ENCODE results near the gene HCRTR1. TPM values are rescaled to one million over a fixed set of nuclear protein-coding genes. Genes with fewer than 3 reads are reported as not detected.

HCRTR1 gene
- polyA plus RNA-seq, 1 of the 3 experiments (the other 2 are of a cell fraction): 0.03 TPM

DNA sequence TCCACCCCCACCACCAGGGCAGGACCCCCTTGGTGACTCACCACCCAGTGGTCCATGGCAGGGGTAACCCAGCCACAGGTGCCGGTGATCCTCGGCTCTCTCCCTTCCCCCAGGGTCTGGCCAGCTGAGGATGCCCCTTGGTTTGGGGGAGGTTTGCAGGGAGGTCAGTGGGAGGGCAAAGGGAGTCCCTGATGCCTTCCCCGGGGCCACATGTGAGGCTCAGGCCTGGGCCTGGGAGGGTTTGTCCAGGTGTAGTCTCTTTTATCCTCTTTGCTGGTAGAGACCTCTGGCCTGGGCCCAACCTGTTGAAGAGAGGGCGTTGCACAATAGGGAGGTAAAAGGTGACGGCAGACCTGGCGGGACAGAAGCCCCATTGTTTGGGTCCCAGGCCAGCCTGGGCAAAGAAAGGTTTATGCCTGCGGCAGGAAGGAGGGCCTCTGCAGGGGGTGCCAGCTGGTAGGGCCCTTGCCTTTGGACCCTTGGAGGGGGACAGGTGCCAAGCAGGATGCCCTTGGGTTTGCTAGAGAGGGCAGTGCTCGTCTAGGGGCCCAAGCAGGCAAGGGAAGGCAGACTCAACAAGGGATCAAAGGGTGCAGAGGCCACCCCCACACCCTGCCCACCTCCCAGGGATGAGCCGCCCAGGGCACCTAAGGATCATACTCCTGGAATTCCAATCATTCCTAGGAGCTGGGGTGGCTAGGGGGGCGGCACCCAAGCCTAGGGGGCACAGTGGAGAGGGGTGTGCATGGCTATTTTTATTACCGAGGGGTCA, 41.9 kb upstream of the HCRTR1 start:
- Histone ChIP-seq H3K27ac (ENCODE audit: low read depth in 2 of 2, low read length in 1 of 2) (no peak overlapping the region), H3K4me1 (ENCODE audit: control insufficient read depth in 1 of 2, insufficient read depth in 2 of 2, low read depth in 1 of 2, low read length in 1 of 2) (peaks cover 14 to 17% of the 10 kb centered on the region in 2 experiments; a peak in 3 of 4 replicates), H3K79me2 (ENCODE audit: insufficient read depth) (no peaks in the 10 kb centered on the region), H4K20me1 (ENCODE audit: insufficient read depth) (no peaks in the 10 kb centered on the region), H3F3A (replicated peaks; ENCODE audit: insufficient read depth) (peaks cover 8% of the 10 kb centered on the region), H3K4me3 (ENCODE audit: low read depth in 2 of 2, low read length in 1 of 2) (no peak overlapping the region), H3K9me2 (no peaks in the 10 kb centered on the region), H3K36me3 (replicated peaks in 1 of 2; ENCODE audit: control insufficient read depth in 1 of 2, insufficient read depth in 2 of 2, low read length in 1 of 2) (no peaks in the 10 kb centered on the region), H3K9me3 (no peaks in the 10 kb centered on the region), H3K9ac (no peak overlapping the region), H2AFZ (ENCODE audit: low read depth) (no peak overlapping the region), H3K4me2 (no peak overlapping the region), H3K27me3 (ENCODE audit: insufficient read depth) (no peaks in the 10 kb centered on the region)
- CTCF ChIA-PET: interaction anchor here (1.1 to 2.5 kb wide), 4 partner anchors 11 to 43 kb away, joined by 4 to 10 read pairs (median 6); no protein-coding TSS in a partner anchor
- WGBS (ENCODE audit: low lambda C conversion rate): 82% methylated on average over 6 of the region's 11 CpGs
- no peak for DNase-seq
- POLR2A ChIA-PET: no interaction called here
- TF ChIP-seq RCOR1 (IDR thresholded peaks at IDR 0.05; ENCODE audit: low read length) (no peak), TCF12 (IDR thresholded peaks at IDR 0.05) (no peak), PBX3 (IDR thresholded peaks at IDR 0.05) (no peak), GATA2 (CRISPR knock-in tag; IDR thresholded peaks at IDR 0.05) (no peak), NRF1 (IDR thresholded peaks at IDR 0.05; ENCODE audit: low read depth, low read length) (no peak), RAD21 (IDR thresholded peaks at IDR 0.05; ENCODE audit: low read length) (no peak), RXRA (IDR thresholded peaks at IDR 0.05; ENCODE audit: borderline replicate concordance, low read depth) (no peak), NFIC (IDR thresholded peaks at IDR 0.05; ENCODE audit: borderline replicate concordance) (no peak), GABPA (IDR thresholded peaks at IDR 0.05; ENCODE audit: low read depth) (no peak), EP300 (IDR thresholded peaks at IDR 0.05; ENCODE audit: borderline replicate concordance in 1 of 2, low read depth in 1 of 2, low read length in 1 of 2) (no peak), CHD2 (IDR thresholded peaks at IDR 0.05; ENCODE audit: low read length, partially characterized antibody) (no peak), FOXM1 (IDR thresholded peaks at IDR 0.05; ENCODE audit: low read depth) (no peak)
- TF ChIP-seq, protein P1, sequence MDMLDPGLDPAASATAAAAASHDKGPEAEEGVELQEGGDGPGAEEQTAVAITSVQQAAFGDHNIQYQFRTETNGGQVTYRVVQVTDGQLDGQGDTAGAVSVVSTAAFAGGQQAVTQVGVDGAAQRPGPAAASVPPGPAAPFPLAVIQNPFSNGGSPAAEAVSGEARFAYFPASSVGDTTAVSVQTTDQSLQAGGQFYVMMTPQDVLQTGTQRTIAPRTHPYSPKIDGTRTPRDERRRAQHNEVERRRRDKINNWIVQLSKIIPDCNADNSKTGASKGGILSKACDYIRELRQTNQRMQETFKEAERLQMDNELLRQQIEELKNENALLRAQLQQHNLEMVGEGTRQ (IDR thresholded peaks at IDR 0.05; ENCODE audit: borderline replicate concordance, low read depth, low read length): no peak

- no peaks in the 10 kb centered on the region for H3K9me3 ChIP-seq
- H3K4me3 ChIP-seq (ENCODE audit: low read depth in 2 of 2, low read length in 1 of 2): no peak within 1 kb of the TSS
- TF ChIP-seq EP300 (IDR thresholded peaks at IDR 0.05; ENCODE audit: borderline replicate concordance in 1 of 2, low read depth in 1 of 2, low read length in 1 of 2) (no peak), NFIC (IDR thresholded peaks at IDR 0.05; ENCODE audit: borderline replicate concordance) (no peak), RCOR1 (IDR thresholded peaks at IDR 0.05; ENCODE audit: low read length) (no peak), MXI1 (IDR thresholded peaks at IDR 0.05; ENCODE audit: low read depth, low read length) (no peak), GATA2 (CRISPR knock-in tag; IDR thresholded peaks at IDR 0.05) (no peak), MEF2A (IDR thresholded peaks at IDR 0.05; ENCODE audit: borderline replicate concordance, low read depth) (no peak), MAX (IDR thresholded peaks at IDR 0.05; ENCODE audit: low read depth) (no peak), IRF3 (IDR thresholded peaks at IDR 0.05; ENCODE audit: low read depth, low read length) (no peak), EZH2phosphoT487 (IDR thresholded peaks at IDR 0.05; ENCODE audit: borderline replicate concordance, low read depth) (no peak), ELF1 (IDR thresholded peaks at IDR 0.05) (no peak), CHD2 (IDR thresholded peaks at IDR 0.05; ENCODE audit: low read length, partially characterized antibody) (no peak)
- TF ChIP-seq, protein P1 (IDR thresholded peaks at IDR 0.05; ENCODE audit: borderline replicate concordance, low read depth, low read length): no peak
- CTCF ChIA-PET: interaction anchor here (1.2 to 2.5 kb wide), 4 partner anchors 11 to 42 kb away, joined by 3 to 10 read pairs (median 6); no protein-coding TSS in a partner anchor
- H3K4me1 ChIP-seq (ENCODE audit: control insufficient read depth in 1 of 2, insufficient read depth in 2 of 2, low read depth in 1 of 2, low read length in 1 of 2): peaks cover 14 to 17% of the 10 kb centered on the region in 2 experiments; a peak in 3 of 4 replicates
- H3F3A ChIP-seq (replicated peaks; ENCODE audit: insufficient read depth): peaks cover 8% of the 10 kb centered on the region
- H3K79me2 ChIP-seq (ENCODE audit: insufficient read depth): no peaks in the 10 kb centered on the region
- 94% methylated on average over 20 of the region's 25 CpGs for WGBS (ENCODE audit: low lambda C conversion rate)
- H3K9ac ChIP-seq: no peak within 1 kb of the TSS
- no peak within 1 kb of the TSS for H2AFZ ChIP-seq (ENCODE audit: low read depth)
- H3K36me3 ChIP-seq (replicated peaks in 1 of 2; ENCODE audit: control insufficient read depth in 1 of 2, insufficient read depth in 2 of 2, low read length in 1 of 2): no peaks in the 10 kb centered on the region
- no peaks in the 10 kb centered on the region for H3K9me2 ChIP-seq
- no peak for DNase-seq
- H4K20me1 ChIP-seq (ENCODE audit: insufficient read depth): no peaks in the 10 kb centered on the region
- no peak within 1 kb of the TSS for H3K27ac ChIP-seq (ENCODE audit: low read depth in 2 of 2, low read length in 1 of 2)
- no peak within 1 kb of the TSS for H3K4me2 ChIP-seq
- POLR2A ChIA-PET: no interaction called here
- H3K27me3 ChIP-seq (ENCODE audit: insufficient read depth): no peaks in the 10 kb centered on the region
These were observed 41.3 kb upstream of the HCRTR1 start, which contains the start of gene TINAGL1 for GRCh38 chr1:31576201-31576669. TSS of gene TINAGL1 (plus strand) at chr1:31576515. CDS start at chr1:31577149, 634 bp downstream.
